ENCODE results near the gene ZCCHC18. TPM values are rescaled to one million over a fixed set of nuclear protein-coding genes. Genes with fewer than 3 reads are reported as not detected.
A peak's percentile ranks its signal among the peaks of the same experiment; 100 is the strongest.
"Not testable (repeated sequence)": the region's sequence is repeated elsewhere in the genome, so short reads cannot be mapped to it uniquely, and the experiment has no call there.

ZCCHC18 gene
- total RNA-seq (2014; rRNA removed) (0.23 and 5.8 TPM in 2 replicates), Bru-seq, nascent RNA (percentile 30 among the genes with signal in this experiment), BruChase-seq, experiment 1, labeled RNA remaining after a 6-hour chase (percentile 33 among the genes with signal in this experiment), BruChase-seq, experiment 2, labeled RNA remaining after a 2-hour chase (percentile 40 among the genes with signal in this experiment)
- long read RNA-seq, partial matches to known transcripts, result 0 of 2 reads
- long read RNA-seq, other reads (novel, unspliced or antisense), result 0 of 2 reads

DNA sequence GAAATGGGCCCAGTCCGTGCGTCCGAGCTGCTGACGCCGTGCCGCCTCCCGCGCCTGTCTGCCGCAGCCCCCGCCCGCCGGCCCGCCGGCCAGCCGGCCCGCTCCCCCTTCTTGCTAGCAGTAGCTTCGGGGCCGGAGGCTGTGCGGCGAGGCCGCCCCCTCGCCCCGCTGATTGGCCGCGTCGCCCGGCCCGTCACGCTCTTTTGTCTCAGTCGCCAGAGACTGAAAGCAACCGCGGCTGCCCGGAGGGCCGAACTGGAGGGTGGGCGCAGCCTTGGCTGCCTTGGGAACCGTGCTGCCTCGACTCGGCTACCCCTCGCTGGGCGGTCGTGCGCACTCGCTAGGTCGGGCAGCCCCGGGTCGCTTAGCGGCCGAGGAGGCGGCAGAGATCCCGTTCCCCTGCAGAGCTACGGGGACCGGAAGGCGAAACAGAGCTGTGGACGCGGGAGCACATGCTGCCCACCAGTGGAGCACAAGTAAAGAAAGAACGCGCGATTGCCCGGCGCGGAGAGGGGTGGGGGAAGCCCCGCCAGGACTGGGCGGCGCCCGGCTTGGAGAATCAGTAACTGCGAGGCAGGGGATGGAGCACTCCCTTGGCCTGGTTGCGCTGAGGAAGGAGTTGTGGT lies at the start of gene ZCCHC18:
TSS of gene ZCCHC18 (plus strand) at position 198 of the 626 bp plus-strand sequence. CDS start 1,589 bp downstream, outside the sequence.
- H3K4me3 ChIP-seq (ENCODE audit: low read length), result peak within 1 kb of the TSS; percentile 75
- no peaks in the 10 kb centered on the region for H3K36me3 ChIP-seq (ENCODE audit: low read depth, low read length)
- H3K27ac ChIP-seq (ENCODE audit: low read length), result no peak within 1 kb of the TSS
- H2AFZ ChIP-seq (ENCODE audit: low read length), result peak within 1 kb of the TSS; percentile 88
- H3F3A ChIP-seq (ENCODE audit: low read length, unreplicated experiment), result no peaks in the 10 kb centered on the region
- POLR2A ChIA-PET (ENCODE audit: unreplicated experiment), result no interaction called here
- peak; percentile 60 for ATAC-seq
- no peaks in the 10 kb centered on the region for H4K20me1 ChIP-seq (ENCODE audit: low read length)
- peak within 1 kb of the TSS; percentile 94 for H3K4me2 ChIP-seq (ENCODE audit: low read length)
- H3K9me3 ChIP-seq (ENCODE audit: low read length), result no peaks in the 10 kb centered on the region
- peak; percentile 32 for DNase-seq
- no peaks in the 10 kb centered on the region for H3K79me2 ChIP-seq (ENCODE audit: low read length)
- no TSS peak for BruUV-seq (replicated peaks)
- no peaks in the 10 kb centered on the region for H3K9me2 ChIP-seq (replicated peaks; ENCODE audit: low read length)
- H3K9ac ChIP-seq (ENCODE audit: low read length), result peak within 1 kb of the TSS; percentile 27; the same call in 1 of the 2 replicates
- CTCF ChIA-PET, result interaction anchor here (0.5 to 0.8 kb wide), 2 partner anchors 14 to 267 kb away, joined by 3 read pairs; no protein-coding TSS in a partner anchor
- H3K27me3 ChIP-seq (ENCODE audit: low read length), result peaks cover 7% of the 10 kb centered on the region
- intact Hi-C loops (cut with micrococcal nuclease), result no loop called here
- TF ChIP-seq, protein P1, sequence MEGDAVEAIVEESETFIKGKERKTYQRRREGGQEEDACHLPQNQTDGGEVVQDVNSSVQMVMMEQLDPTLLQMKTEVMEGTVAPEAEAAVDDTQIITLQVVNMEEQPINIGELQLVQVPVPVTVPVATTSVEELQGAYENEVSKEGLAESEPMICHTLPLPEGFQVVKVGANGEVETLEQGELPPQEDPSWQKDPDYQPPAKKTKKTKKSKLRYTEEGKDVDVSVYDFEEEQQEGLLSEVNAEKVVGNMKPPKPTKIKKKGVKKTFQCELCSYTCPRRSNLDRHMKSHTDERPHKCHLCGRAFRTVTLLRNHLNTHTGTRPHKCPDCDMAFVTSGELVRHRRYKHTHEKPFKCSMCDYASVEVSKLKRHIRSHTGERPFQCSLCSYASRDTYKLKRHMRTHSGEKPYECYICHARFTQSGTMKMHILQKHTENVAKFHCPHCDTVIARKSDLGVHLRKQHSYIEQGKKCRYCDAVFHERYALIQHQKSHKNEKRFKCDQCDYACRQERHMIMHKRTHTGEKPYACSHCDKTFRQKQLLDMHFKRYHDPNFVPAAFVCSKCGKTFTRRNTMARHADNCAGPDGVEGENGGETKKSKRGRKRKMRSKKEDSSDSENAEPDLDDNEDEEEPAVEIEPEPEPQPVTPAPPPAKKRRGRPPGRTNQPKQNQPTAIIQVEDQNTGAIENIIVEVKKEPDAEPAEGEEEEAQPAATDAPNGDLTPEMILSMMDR (conservative IDR thresholded peaks at IDR 0.05; ENCODE audit: low read depth, low read length), result no peak
- TF ChIP-seq EZH2phosphoT487 (IDR thresholded peaks at IDR 0.05; ENCODE audit: borderline replicate concordance, low read length) (0 out of 2 replicates have a peak, but pooled peaks have one; percentile 46), EZH2 (IDR thresholded peaks at IDR 0.05; ENCODE audit: low read length, unreplicated experiment) (no peak)
- no peaks in the 10 kb centered on the region; the same call in 1 of the 2 replicates for H3K4me1 ChIP-seq (ENCODE audit: insufficient read depth, low read length)

DNA sequence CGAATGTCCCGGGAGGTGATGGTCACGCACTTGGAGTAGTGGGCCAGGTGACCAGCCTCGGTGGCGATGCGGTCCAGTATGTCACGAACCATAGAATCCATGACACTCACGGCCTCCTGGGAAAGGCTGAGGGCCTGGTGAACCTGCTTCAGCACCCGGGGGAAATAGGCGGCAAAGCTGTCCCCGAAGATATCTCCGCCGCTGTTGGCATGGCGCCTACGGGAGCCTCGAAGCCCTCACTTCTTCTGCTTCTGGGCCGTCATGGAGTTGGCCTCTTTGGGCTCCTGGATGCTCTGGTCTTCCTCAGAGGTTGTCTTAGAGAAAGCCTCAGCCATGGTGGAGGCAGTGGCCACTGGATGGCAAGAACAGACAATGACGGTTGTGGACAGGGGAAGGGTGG lies 49.7 kb upstream of the ZCCHC18 start:
- POLR2A ChIA-PET (ENCODE audit: unreplicated experiment); intact Hi-C loops (cut with micrococcal nuclease); BruUV-seq (replicated peaks); H3K36me3 ChIP-seq (ENCODE audit: low read depth, low read length); H3K9ac ChIP-seq (ENCODE audit: low read length); H3K27ac ChIP-seq (ENCODE audit: low read length); H3K4me1 ChIP-seq (ENCODE audit: insufficient read depth, low read length); H2AFZ ChIP-seq (ENCODE audit: low read length); CTCF ChIA-PET; H3K4me3 ChIP-seq (ENCODE audit: low read length); H3K27me3 ChIP-seq (ENCODE audit: low read length); H4K20me1 ChIP-seq (ENCODE audit: low read length); ATAC-seq; H3K79me2 ChIP-seq (ENCODE audit: low read length); H3K9me3 ChIP-seq (ENCODE audit: low read length); H3K4me2 ChIP-seq (ENCODE audit: low read length); H3F3A ChIP-seq (ENCODE audit: low read length, unreplicated experiment); H3K9me2 ChIP-seq (replicated peaks; ENCODE audit: low read length); DNase-seq: not testable (repeated sequence)

DNA sequence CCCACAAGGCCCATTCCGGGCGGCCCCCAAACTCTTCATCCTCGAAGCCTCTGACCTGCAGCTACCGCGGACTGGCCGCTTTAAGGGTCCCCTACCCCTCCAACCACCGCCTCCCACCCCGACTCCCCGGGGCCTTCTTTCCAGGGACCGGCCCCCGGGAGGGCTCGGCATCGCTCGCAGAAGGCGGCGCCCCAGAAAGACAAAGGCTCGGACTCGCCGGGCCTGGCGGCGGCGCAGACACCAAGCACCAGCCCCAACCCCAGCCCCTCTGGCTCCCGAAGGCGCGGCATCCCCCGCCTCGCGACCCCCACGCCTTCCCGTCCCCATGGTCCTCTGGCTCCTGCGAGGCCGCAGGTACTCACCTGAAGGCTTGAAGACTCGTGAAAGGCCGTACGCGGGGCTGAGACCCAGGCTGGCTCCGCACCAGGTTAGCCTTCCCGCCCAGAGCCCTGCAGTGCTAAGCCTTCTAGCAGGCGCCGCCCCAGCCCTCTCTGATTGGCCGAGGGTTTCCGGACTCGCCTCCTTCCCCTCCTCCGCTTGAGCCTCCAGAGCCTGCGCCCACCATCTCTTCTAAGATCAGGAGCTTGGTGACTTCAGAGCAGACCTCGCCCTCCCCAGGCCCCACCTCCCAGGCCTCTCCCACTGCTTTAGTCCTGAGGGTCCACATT lies 36.4 kb upstream of the ZCCHC18 start, which contains the start of gene TMSB15C:
TSS of gene TMSB15C (minus strand) at position 459 of the 668 bp plus-strand sequence.
- POLR2A ChIA-PET (ENCODE audit: unreplicated experiment); intact Hi-C loops (cut with micrococcal nuclease); H3K27ac ChIP-seq (ENCODE audit: low read length); H3K4me3 ChIP-seq (ENCODE audit: low read length); H3K36me3 ChIP-seq (ENCODE audit: low read depth, low read length); CTCF ChIA-PET; H3K4me2 ChIP-seq (ENCODE audit: low read length); H3K9me3 ChIP-seq (ENCODE audit: low read length); H4K20me1 ChIP-seq (ENCODE audit: low read length); BruUV-seq (replicated peaks); H3K4me1 ChIP-seq (ENCODE audit: insufficient read depth, low read length); H3K9ac ChIP-seq (ENCODE audit: low read length); H3F3A ChIP-seq (ENCODE audit: low read length, unreplicated experiment); H3K79me2 ChIP-seq (ENCODE audit: low read length); DNase-seq; H3K9me2 ChIP-seq (replicated peaks; ENCODE audit: low read length); H2AFZ ChIP-seq (ENCODE audit: low read length); H3K27me3 ChIP-seq (ENCODE audit: low read length): not testable (repeated sequence)
- ATAC-seq, result peak; percentile 96

DNA sequence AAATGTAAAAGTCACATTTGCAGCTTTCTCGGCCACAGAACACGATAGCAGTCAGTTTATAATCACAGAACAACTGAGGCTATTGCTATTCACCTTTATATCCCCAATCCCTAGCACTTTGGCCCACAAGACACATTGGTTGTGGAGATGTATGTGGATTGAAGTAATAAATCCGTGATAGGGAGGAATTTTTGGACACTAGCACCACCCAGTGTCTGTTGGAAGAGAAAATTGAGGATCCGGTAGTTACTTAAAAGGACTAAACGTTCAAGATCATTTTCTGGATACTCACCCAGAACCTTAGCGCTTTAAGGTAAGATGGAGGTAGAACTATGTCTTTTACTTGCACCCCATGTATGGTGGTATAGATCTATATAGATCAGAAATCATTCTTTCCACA lies 34.5 kb upstream of the ZCCHC18 start:
- H3K9me3 ChIP-seq (ENCODE audit: low read length); POLR2A ChIA-PET (ENCODE audit: unreplicated experiment); H4K20me1 ChIP-seq (ENCODE audit: low read length); H3K27ac ChIP-seq (ENCODE audit: low read length); H3K27me3 ChIP-seq (ENCODE audit: low read length); intact Hi-C loops (cut with micrococcal nuclease); H3K4me3 ChIP-seq (ENCODE audit: low read length); H3K36me3 ChIP-seq (ENCODE audit: low read depth, low read length); H3K9me2 ChIP-seq (replicated peaks; ENCODE audit: low read length); H3K79me2 ChIP-seq (ENCODE audit: low read length); BruUV-seq (replicated peaks); H2AFZ ChIP-seq (ENCODE audit: low read length); H3K4me2 ChIP-seq (ENCODE audit: low read length); H3F3A ChIP-seq (ENCODE audit: low read length, unreplicated experiment); H3K9ac ChIP-seq (ENCODE audit: low read length); CTCF ChIA-PET; DNase-seq; H3K4me1 ChIP-seq (ENCODE audit: insufficient read depth, low read length): not testable (repeated sequence)
- ATAC-seq, result peak; percentile 34; the same call in 1 of the 2 replicates

All from PC-3 (cell line).